HFFc6 (cell line): ENCODE results near the gene RPL29. TPM values are rescaled to one million over a fixed set of nuclear protein-coding genes. Genes with fewer than 3 reads are reported as not detected.

Experiments used
- DNase-seq: peaks from one replicate; pipeline ENCODE4 v3.0.0-alpha.2; 2018
- H3K27ac Mint-ChIP-seq: 2 replicates; pipeline ENCODE4 v1.8.0; 2020; ENCODE audit warnings: mild to moderate bottlenecking, mixed read lengths
- H3K27me3 Mint-ChIP-seq: 2 replicates; pipeline ENCODE4 v1.8.0; 2021; ENCODE audit warnings: mild to moderate bottlenecking, moderate library complexity, mixed read lengths; ENCODE audit not compliant: insufficient read depth
- H3K36me3 Mint-ChIP-seq: 2 replicates; pipeline ENCODE4 v1.8.0; 2021; ENCODE audit warnings: low read depth, mixed read lengths
- H3K4me1 Mint-ChIP-seq: 2 replicates; pipeline ENCODE4 v1.8.0; 2020; ENCODE audit warnings: low read depth, mixed read lengths
- H3K4me3 Mint-ChIP-seq: 2 replicates; pipeline ENCODE4 v1.8.0; 2020; ENCODE audit warnings: mild to moderate bottlenecking, moderate library complexity, mixed read lengths
- H3K9me3 Mint-ChIP-seq: 2 replicates; pipeline ENCODE4 v1.8.0; 2020; ENCODE audit warnings: mild to moderate bottlenecking, mixed read lengths
- CTCF ChIP-seq: fragments of 200-600 bp; sonication (generic); IDR thresholded peaks from 2 replicates; pipeline ENCODE4 v1.5.0; 2021; ENCODE audit warnings: antibody characterized with exemption, mild to moderate bottlenecking
- total RNA-seq, 6 experiments: library from RNA; stranded (reverse); fragmentation: NEBNext Ultra II Directional; extraction: Animal tissue kit (Norgen Biotek cat#: 25700); gene quantifications; 2 replicates in 1 of 6; 3 replicates in 5 of 6; pipeline ENCODE4 v1.2.3, GENCODE V29; 2021

RPL29 gene
- total RNA-seq, 6 experiments from 2014 or later, result 1,011 to 1,270 (median 1,111) TPM

GRCh38 chr3:52004163-52004787, 8.6 kb upstream of the RPL29 start:
- Mint-ChIP-seq H3K9me3 (no peaks in the 10 kb centered on the region), H3K27me3 (peaks cover 5% of the 10 kb centered on the region; the same call in 1 of the 2 replicates), H3K36me3 (no peaks in the 10 kb centered on the region), H3K4me1 (peaks cover 20% of the 10 kb centered on the region), H3K4me3 (no peak overlapping the region), H3K27ac (no peak overlapping the region)
- no peak for DNase-seq
- TF ChIP-seq CTCF, result peak; percentile 70

GRCh38 chr3:52002748-52003147, 7.1 kb upstream of the RPL29 start:
- DNase-seq, result no peak
- no peak overlapping the region for H3K4me3 Mint-ChIP-seq

GRCh38 chr3:52001443-52001974, 5.8 kb upstream of the RPL29 start:
- H3K36me3 Mint-ChIP-seq, result no peaks in the 10 kb centered on the region
- no peak overlapping the region for H3K4me3 Mint-ChIP-seq
- peak; percentile 28 for DNase-seq
- H3K4me1 Mint-ChIP-seq, result peaks cover 28% of the 10 kb centered on the region
- no peak overlapping the region for H3K27ac Mint-ChIP-seq
- peaks cover 5% of the 10 kb centered on the region; the same call in 1 of the 2 replicates for H3K27me3 Mint-ChIP-seq
- TF ChIP-seq CTCF, result peak; percentile 97
- no peaks in the 10 kb centered on the region for H3K9me3 Mint-ChIP-seq

More at GRCh38 chr3:52002748-52003147, 7.1 kb upstream of the RPL29 start:
- no peak overlapping the region for H3K27ac Mint-ChIP-seq
- H3K9me3 Mint-ChIP-seq, result no peaks in the 10 kb centered on the region
- peaks cover 5% of the 10 kb centered on the region; the same call in 1 of the 2 replicates for H3K27me3 Mint-ChIP-seq
- no peak for TF ChIP-seq CTCF
- peaks cover 26% of the 10 kb centered on the region for H3K4me1 Mint-ChIP-seq
- H3K36me3 Mint-ChIP-seq, result no peaks in the 10 kb centered on the region

GRCh38 chr3:51999846-52000245, 4.2 kb upstream of the RPL29 start:
- peaks cover 7% of the 10 kb centered on the region for H3K27me3 Mint-ChIP-seq
- no peak for TF ChIP-seq CTCF
- H3K36me3 Mint-ChIP-seq, result peaks cover 10% of the 10 kb centered on the region
- H3K9me3 Mint-ChIP-seq, result no peaks in the 10 kb centered on the region
- H3K4me1 Mint-ChIP-seq, result peaks cover 14% of the 10 kb centered on the region
- H3K27ac Mint-ChIP-seq, result no peak overlapping the region
- DNase-seq, result no peak
- no peak overlapping the region for H3K4me3 Mint-ChIP-seq

- no peaks in the 10 kb centered on the region for H3K9me3 Mint-ChIP-seq
Measured at GRCh38 chr3:51998774-51999173, 3.1 kb upstream of the RPL29 start.

More at GRCh38 chr3:51998774-51999173, 3.1 kb upstream of the RPL29 start:
- TF ChIP-seq CTCF, result no peak
- no peak overlapping the region for H3K4me3 Mint-ChIP-seq
- no peak overlapping the region for H3K27ac Mint-ChIP-seq
- H3K4me1 Mint-ChIP-seq, result peaks cover 19% of the 10 kb centered on the region
- H3K27me3 Mint-ChIP-seq, result peaks cover 7% of the 10 kb centered on the region
- H3K36me3 Mint-ChIP-seq, result peaks cover 20% of the 10 kb centered on the region
- DNase-seq, result no peak
